HG03139 (cell line): ENCODE measurements around the gene CD81.

ENCODE experiments used
- ATAC-seq: cut with Tn5 transposase; IDR thresholded peaks from one replicate; pipeline ENCODE4 v1.9.1; 2021; ENCODE audit not compliant: unreplicated experiment

Gene CD81

DNA sequence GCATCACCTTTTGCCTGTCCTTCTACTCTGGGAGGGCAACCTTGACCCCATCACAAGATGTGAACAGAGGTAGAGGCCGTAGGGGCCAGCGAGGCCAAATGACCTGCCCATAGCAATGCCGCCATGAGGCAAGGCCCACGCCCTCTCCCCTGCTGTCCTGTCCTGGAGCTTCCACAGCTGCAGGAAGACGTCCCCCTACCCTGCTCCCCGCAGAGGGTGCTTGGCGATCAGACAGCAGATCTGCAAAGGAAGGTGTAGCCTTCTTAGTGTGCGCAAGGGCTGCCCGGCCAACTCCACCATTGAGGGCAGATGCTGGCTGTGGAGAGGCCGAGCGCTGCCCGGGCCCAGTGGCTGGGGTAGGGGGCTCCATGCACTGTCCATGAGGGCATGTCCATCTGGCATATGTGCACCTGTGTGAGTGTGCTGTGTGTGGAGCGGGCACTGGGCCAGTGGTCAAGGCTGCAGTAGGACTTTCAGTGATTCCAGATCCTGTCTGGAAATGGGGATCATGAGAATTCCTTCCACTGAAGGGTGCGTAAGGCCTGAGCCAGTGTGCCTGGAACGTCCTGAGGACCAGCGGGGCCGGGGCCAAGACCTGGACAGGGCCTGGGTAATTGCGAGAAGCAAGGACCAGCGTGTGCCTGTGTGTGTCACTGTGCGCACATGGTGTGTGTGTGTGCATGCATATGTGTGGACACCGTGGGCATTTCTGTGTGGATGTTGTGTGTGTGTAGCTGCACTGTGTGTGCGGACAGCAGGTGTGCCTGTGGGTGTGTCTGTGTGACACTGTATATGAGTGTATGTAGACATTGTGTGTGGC, 56.2 kb downstream of the CD81 start:
- ATAC-seq: no peak

DNA sequence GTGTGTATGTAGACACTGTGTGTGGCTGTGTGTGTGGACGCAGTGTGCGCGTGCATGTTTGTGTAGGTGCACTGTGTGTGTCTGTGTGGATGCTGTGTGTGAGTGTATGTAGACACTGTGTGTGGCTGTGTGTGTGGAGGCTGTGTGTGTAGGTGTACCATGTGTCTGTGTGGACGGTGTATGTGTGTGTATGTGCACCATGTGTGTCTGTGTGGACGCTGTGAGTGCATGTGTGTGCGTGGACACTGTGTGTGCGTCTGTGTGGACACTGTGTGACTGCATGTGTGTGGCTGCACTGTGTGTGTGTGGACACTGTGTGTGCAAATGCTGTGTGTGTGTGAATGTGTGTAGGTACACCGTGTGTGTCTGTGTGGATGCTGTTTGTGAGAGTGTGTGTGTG, 56.9 kb downstream of the CD81 start:
- no peak for ATAC-seq

DNA sequence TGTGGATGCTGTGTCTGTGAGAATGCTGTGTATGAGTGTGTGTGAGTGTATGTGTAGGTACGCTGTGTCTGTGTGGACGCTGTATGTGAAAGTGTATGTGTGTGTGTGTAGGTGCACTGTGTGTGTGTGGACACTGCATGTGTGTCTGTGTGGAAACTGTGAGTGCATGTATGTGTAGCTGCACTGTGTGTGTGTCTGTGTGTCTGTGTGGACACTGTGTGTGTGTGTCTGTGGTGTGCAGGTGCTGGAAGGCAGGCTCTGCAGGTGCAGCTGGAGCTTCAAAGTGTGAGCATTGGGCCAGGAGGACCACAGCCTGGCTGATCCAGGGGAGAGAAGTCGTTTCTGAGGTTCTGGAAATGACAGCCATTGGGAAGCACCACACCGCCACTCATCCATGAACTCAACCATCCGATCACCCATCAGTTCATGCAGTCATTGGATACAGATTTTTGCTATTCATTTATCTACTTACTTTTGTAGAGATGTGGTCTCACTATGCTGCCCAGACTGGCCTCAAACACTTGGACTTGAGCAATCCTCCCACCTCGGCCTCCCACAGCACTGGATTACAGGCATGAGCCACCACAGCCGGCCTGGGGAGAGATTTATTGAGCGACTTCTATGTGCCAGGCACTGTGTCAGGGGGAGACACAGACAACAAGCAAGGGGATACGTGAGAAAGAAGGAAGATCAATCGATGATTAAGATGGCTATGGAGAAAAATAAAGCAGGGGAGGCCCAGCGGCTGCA, 57.6 kb downstream of the CD81 start:
- no peak for ATAC-seq

DNA sequence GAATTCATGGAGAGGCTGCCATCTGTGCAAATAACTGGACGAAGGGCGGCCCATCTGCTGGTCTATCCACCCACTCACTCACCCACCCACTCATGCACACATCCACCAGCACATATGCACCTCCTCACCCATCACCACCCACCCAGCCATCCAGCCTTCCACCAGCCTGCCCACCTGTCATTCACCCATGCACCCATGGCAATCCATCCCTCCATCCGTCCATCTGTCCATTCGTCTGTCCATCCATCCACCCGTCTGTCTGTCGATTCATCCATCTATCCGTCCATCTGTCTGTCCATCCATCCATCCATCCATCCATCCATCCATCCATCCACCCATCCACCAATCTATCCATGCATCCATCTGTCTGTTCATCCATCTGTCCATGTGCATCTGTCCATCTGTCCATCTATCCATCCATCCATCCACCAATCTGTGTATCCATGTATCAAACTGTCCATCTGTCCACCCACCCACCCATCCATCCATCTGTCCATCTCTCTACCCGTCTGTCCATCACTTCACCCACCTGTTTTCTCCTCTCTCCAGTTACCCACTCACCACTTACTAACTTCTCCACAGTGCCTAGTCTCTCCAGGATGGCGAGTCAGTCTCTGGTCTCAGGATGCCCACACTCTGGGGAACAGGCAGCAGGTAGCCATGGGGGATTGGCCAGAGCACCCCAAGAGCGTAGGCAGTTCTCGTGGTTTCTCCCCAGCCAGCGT, 58.3 kb downstream of the CD81 start:
- no peak for ATAC-seq

DNA sequence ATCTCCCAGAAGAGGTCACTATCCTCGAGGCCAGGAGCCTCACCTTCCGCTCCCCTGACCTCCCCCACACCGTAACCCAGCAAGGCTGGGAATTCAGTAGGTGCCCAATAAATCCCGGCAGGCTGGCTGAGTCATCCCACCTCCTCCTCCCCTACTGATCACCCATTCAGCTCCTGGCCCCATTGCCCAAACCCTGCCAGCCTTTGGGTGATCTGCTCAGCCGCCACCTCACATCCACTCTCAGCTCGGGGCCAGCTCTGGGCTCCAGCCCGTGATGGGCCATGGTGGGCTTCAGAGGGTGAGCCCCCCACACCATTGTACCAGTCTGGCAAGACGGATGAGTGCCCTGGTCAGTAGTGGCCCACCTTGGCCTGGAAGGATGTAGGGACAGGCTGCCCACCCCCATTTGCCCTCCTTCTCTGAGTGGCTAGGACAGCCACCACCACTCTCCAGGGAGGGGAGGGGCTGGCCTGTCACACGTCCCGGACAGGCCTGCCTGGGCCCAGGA, 59.0 kb downstream of the CD81 start:
- no peak for ATAC-seq

DNA sequence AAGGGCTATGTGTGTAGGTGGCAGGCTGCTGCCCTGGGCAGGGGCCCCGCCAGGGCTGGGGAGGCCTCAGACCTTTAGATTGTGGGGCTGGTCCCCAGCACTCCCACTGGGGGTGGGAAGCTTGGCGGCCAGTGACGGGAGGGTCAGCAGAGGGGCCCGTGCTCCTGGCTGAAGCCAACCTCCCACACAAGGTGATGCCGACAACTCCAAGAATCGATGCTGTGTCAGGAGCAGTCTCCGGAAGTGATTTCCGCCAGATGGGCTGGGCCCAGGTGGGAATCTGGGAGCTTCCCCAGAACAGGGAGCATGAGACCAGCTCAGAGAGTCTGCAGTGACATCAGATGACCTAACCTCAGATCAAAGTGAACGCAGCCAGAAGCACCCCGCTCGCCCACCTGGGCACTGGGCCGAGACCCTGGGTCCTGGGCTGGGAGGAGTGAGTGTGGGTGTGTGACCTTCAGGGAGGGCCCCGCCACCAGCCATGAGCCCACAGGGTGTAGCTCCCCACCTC, 59.5 kb downstream of the CD81 start:
- ATAC-seq: no peak

DNA sequence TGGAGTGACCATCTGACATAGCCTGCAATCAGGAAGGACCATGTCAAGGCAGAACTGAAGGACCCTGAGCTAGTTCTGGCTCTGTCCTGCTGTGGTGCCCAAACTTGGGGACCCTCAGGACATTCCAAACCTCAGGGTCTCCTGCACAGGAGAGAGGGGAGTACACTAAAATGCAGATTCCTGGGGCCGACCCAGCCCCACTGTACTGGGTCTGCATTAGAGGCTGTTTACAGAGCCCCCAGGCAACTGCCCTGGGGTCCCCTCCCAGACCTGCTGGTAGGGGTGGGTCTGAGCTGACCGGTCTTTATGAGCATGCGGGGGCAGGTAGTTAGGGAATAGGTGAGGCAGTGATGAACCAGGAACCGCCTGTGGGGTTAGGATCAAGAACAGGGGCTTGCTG, 60.4 kb downstream of the CD81 start:
- no peak for ATAC-seq

DNA sequence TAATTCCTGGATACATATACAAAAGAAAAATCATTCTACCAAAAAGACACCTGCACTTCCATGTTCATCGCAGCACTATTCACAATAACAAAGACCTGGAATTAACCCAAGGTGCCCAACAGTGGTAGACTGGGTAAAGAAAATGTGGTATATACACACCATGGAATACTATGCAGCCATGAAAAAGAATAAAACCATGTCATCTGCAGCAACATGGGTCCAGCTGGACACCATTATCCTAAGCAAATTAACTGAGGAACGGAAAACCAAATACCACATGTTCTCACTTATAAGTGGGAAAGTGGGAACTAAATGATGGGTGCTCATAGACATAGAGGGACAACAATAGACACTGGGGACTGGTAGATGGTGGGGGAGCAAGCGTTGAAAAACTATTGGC, 62.7 kb downstream of the CD81 start:
- no peak for ATAC-seq

DNA sequence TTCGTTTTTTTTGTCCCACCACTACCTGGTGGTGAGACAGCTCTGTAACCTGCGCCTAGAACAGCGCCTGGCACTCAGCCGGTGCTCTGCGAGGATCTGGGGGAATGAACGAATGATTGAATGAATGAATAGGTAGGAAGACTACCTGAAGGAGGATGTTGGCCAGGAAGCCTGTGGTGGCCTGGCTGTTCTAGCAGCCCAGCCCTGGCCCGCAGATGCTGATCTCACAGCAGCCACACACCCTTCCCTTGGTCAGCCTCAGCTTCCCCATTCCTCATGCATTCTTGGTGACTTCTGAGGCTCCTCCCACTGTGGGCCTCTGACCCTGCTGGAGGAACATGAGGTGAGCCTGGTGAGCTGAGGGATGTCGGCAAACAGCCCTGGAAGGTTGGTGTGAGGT, 63.5 kb downstream of the CD81 start:
- no peak for ATAC-seq

DNA sequence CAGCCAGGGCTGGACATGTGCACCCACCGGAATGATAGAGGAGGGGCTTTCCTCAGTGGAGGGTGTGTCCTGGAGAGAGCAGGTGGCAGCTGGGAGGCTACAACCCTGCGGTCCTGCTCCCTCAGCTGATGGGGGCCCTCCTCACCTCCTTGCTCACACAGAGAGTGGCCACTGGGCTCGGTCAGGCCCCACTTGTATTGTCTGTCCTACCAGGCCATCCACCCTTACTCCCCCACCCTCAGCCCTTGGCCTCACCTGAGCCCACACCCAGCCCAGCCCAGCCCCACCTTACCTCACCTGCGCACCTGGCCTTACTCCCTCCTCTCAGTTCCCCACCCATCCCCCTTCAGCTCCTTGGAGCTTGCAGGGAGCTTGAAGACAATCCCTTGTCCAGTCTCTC, 64.1 kb downstream of the CD81 start:
- no peak for ATAC-seq

DNA sequence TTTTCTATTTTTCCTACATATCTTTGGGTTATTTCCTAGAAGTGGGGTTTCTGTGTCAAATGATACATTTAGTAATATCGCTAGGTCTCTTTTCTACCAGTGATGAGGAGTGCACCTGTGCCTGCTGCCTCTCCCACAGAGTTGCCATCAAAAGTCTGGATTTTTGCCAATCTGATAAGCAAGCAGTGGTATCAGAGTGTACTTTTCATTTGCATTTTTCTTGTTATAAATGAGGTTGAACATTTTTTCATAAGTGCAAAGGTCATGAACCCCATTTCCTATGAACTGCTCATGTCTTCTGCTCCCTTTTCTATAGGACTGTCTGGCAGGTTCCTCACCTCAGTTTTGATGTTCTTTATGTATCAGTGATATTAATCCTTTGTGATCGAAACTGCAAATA, 65.5 kb downstream of the CD81 start:
- no peak for ATAC-seq

DNA sequence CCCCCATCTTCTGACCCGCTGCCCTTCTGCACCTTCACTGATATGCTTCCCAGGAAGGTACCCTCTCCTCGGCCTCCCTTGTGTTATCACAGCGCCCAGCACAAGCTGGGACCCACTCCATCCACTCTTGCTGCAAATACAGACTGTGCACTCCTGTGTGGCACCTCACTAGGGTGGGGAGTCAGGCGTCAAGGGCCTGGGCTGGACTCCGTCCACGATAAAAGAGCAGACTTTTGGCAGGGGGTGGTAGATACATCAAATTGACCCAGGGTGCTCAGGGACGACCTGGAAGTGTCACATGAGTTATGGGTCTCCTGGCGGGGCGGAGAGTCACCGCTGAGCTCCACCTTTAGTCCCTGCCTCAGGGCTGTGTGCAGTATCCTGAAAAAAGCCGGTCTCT, 66.3 kb downstream of the CD81 start:
- ATAC-seq: no peak

DNA sequence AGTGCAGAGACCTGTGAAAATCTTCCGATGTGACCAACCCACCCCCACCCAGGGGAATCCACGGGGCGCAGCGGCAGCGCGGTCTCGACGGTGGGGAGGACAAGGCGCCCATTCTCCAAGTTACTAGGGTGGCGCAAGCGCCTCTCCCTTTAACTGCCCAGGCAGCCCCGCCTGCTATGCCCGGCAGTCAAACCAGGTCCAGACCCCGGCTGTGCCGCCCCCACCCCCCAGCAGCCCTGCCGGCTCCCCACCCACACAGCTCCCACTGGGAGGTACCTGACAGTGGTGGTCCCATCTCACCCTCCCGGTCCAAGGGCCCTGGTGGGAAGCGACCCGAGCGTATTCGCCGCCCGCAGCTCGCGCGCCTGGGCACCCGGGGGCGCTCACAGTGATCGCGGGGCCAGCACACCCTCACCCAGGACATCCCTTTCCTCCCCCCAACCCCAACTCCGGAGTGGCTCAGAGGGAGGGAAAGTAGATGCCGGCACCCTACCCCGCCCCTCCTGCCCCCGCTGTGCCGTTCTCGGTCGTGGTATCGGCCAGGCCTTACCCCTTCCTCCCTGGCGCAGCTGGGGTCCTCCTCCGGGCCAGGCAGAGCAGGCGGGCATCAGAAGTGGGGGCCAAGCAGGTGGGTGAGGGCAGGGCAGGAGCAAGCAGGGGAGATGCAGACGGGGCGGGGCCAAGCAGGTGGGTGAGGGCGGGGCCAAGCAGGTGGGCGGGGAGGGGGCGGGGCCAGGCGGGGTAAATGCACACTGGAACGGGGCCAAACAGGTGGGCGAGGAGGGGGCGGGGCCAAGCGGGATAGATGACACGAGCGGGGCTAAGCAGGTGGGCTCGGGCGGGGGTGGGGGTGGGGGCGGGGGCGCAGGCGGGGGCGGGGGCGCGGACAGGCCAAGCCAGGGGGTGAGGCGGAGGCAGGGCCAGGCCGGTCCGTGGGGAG, 67.0 kb downstream of the CD81 start, which contains the start of gene TRPM5:
Gene TRPM5, minus strand, starts transcription at position 634 of the 940 bp plus-strand sequence. CDS start 21,478 bp downstream, outside the sequence.
- ATAC-seq: no peak

DNA sequence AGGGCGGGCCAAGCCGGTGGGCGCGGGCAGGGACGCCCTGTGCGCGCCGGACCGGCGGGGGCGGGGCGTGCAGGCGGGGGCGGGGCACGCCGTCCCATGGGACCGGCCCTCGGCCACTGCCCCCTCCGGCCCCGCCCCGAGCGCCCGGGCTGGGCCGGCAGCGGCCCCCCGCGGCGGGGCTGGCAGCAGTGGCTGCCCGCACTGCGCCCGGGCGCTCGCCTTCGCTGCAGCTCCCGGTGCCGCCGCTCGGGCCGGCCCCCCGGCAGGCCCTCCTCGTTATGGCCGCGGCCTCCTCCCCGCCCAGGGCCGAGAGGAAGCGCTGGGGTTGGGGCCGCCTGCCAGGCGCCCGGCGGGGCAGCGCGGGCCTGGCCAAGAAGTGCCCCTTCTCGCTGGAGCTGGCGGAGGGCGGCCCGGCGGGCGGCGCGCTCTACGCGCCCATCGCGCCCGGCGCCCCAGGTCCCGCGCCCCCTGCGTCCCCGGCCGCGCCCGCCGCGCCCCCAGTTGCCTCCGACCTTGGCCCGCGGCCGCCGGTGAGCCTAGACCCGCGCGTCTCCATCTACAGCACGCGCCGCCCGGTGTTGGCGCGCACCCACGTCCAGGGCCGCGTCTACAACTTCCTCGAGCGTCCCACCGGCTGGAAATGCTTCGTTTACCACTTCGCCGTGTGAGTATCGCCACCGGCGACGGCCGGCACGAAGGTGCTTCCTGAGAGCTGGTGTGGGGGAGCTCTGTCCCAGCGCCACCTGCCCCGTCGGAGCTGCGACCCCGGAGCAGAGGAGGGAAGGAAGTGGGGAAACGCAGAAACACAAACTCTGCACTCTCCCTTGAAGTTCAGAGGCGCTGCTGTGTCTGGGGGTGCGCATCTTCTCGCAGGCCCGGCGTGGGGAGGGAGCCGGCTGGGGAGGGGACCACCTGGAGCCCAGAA, 68.0 kb downstream of the CD81 start, which contains the start of gene KCNQ1:
Gene KCNQ1, plus strand, starts transcription at position 188 of the 925 bp plus-strand sequence. Its CDS starts 91 bp downstream, at position 279.
- no peak for ATAC-seq

DNA sequence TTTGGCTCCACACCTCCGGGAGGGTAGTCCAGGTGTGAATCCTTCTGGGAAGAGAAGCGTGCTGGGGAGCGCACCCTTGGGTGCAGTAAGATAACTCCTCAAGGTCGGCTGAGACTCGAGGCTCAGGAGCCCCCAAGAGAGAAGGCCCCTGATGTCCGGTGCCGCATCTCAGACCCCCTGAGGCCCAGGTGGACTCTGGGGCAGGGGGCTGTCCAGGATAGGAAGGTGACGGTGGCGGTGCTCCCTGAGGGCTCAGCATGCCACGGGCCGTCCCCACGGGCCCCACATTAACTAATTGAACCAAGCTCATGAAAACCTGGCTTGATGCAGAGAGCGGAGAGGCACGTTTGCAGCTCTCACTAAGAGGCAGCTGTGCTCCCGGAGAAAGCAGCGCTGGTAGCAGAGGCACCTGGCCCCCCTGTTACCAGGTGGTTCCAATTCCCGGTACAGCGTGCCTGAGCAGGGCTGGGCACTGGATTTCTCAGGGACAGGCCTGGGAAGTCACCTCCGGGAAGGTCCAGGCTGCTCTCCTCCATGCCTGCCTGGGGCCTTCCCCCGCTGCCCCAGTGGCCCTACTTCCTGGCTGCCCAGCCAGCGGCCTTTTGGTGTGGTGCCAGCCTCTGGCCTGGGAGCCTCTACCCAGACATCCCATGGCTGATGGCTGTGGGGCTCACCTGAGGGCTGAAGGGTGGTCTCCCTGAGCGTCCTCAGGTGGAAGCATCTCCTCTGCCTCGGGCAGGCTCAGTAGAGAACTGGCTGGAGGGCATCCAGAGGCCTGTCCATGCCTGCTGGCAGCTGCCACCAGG, 68.8 kb downstream of the CD81 start:
- ATAC-seq: no peak

DNA sequence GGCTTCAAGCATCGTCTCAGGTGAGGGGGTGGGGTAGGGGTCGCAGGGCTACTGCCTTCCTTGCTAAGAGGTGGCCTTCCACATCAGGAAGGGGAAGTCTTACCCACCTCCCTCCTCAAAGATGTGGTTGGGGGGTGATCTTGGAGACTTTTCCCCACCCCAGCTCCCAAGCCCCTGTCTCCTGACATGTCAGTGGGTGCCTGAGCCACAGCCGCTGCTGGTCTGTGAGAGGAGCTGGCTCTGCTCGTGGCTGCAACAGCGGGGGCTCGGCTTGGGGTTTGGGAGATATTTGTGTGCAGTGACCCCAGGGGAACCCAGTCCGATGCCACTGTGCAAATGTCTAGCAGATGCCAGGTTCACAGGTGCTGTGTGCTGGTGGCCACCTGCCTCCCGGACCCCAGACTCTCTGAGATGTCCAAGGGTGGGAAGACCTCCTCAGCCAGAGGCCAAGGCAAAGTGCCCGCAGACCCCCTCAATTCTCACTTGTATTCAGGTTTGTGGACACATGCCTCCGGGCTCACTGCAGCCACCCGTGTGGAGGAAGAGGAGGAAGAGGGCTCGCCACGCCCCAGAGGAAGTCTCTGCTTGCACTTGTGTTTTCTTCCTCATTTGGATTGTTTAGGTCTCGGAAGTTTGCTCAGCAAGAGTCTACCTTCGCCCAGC, 69.6 kb downstream of the CD81 start:
- no peak for ATAC-seq
